Activated CD4-positive, alpha-beta T cell treated with anti-CD3 and anti-CD28 coated beads, Interleukin-2, Interleukin-6, amounts not matched to agents 100 ng/mL and 50 ng/mL, durations not matched to agents 16 hours and 8 hours (primary cell): ENCODE data around the gene PPP1R15B.

Experiments used
- DNase-seq: peaks from one replicate; pipeline ENCODE4 v3.0.0-alpha.2; 2020

Gene PPP1R15B

DNA sequence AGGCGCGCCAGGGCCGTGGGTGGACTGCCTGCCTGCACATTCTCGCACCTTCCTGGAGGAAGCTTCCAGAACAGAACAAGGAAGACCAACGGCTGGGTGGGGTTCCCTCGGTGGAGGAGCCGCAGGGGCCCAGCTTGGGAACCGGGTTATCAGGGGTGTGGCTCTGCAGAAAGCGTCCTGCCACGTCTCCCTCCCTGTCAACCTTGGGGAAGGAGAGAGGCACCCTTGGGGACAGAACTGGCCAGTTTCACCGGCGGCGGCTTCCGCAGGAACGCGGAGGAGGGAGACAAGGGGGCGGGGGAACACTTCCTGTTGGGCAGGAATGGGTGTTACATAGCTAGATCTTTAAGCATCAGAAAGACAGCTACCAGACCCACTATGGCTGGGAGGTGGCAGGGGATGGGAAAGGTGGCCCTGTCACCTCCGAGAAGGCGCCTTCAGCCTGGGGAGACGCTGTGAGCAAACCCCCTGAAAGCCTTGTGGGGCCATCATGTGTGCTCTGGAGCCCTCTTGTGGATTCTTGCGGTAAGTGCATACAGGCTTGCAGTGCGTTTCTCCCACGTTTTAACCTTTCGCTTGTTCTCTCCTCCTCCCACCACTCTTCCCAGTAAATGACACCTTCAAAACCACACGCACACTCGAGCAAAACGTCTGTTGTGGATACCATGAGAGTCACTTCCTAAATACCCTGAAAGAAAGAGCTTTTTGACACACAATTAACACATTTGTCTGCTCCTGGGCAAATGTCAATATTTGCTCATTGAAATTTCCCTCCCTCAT lies 48.1 kb downstream of the PPP1R15B start:
- DNase-seq: peak; percentile 84

DNA sequence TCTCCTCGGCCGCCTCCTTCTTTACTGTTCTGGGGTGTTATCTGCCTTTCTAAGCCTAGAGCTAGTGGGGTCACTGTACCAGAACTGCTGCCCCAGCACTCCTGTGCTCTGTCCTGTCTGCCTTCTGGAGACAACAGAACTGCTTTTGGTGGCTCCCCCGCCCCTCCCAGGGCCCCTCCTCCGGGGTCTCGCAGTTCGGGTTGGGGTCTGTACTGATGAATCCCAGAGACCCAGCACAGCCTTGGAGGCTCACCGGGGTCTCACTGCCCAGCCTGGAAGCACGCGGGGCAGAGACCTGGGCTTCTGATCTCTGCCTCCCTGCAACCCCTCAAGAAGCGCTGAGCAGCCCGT lies 48.7 kb downstream of the PPP1R15B start:
- DNase-seq: no peak

DNA sequence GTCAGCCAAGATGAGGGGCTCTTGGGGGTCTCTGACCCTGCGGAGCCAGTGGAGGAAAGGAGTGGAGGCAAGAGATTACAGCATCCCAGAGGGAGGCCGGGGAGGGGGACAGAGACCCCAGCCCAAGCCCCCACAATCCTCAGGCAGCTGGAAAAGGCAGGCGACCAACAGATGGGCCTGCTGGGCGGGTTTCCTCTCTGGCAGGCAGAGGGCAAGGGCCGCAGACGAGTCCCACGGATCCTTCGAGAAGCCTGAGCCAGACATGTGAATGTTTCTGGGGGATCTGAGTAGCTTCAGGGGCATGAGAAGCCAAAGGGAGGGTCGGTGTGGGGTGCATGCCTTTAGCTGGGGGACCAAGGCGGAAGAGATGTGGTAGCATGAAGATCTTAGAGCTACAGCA lies 49.8 kb downstream of the PPP1R15B start:
- DNase-seq: no peak

DNA sequence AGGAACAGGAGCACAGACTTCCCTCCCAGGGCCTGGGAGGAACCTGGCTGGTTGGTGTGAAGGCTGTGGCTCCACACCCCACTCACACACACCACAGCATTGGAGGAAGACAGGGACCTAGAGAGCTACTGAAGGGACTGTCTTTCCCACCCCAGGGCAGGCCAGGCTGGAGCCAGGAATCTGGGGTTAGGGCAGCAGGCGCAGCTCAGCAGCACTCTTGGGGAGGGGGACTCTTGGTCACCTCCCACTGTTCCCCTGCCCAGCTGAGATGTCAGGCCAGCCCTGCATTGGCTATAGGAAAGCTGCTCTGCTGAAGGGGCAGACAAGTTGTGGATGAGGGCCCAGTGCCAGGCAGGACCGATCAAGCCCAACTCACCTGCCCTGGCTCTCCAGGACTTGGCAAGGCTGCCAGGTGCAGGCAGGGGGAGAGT lies 50.3 kb downstream of the PPP1R15B start:
- DNase-seq: no peak

DNA sequence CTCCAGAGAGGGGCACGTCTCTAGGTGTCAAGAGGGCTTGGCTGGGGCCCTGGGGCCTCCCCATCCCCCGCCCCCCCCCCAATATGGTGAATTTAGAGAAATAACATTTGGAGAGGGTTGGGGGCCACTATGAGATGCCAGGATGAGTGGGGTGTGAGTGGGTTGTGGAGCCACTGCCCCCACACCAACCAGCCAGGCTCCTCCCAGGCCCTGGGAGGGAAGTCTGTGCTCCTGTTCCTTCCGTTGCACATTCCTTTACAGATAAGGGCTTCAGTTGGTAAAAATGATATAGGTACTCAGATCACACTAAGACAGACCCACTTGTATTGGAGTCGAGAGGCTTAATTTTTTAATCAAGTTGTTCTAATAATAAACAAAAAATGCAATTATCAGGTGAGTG lies 51.3 kb downstream of the PPP1R15B start:
- DNase-seq: no peak

DNA sequence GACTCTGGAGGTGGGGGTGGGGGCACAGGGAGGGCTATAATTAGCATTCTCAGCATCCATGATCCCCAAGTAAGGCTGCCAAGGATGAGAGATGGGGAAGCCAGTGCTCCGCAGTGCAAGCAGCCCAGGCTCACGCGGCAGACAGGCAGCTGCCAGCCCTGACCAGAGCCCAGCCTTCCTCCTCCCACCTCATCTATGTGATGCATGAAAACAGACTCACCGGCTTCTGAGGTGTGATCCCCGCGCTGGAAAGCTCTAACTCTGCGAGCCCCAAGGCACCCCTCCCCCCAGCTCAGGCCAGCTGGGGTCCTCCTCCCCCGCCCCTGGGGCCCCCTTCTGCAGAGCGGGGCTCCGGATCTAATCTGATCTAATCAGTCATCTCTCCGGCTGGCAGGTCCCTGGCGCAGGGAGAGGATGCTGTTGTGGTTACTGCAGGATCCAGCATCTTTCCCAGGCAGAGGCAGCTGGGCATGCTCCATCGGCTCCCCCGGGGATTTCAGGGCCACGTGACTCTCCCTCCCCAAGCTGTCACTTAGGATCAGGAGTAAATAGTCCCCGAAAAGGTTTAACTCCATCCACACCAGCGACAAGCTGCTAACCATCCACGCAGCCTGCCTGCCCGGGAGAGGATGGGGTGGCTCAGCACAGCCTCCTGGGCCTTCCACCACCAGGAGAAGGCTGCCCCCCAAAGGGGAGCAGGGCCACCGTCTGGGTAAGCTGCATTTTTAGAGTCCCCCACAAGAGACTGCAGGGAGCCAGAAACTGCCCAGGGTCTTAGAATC lies 52.0 kb downstream of the PPP1R15B start, which contains the start of gene PLEKHA6:
TSS of gene PLEKHA6 (minus strand) at position 456 of the 782 bp plus-strand sequence. CDS start 86,202 bp downstream, outside the sequence.
- no peak for DNase-seq

DNA sequence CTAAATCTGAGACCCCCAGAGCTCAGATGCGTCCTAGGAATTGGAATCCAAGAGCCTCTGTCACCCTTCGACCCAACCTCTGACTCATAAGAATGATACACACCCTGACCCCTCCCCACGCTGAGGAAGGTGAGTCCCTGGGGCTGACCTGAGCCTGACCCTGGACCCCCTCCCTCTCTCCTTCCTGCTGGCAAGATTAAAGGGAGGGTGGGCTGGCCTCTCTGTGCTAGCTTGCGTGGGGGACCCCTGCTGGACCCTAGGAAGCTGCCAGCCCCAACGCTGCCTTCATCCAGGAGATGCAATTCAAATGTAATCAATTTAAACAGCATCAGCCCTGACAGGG lies 52.5 kb downstream of the PPP1R15B start:
- DNase-seq: no peak

DNA sequence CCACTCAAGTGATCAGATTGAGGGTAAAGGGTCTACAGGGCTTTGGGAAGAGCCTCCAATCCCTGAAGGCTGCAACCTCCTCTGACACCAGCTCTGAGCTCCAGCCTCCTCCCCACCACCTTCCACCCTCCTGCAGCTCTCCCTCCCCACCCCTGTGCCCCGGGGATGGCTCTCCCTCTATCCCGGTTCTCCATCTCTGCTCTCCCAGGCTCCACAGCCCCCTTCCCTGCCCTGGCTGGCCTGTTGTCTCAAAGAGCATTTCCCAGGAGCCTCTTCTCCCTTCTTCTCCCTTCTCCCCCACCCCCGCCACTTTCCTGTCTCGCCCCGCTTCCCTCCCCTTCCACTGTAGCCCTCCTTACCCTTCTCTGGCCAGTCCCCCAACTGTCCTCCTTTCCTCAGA lies 53.0 kb downstream of the PPP1R15B start:
- DNase-seq: no peak

DNA sequence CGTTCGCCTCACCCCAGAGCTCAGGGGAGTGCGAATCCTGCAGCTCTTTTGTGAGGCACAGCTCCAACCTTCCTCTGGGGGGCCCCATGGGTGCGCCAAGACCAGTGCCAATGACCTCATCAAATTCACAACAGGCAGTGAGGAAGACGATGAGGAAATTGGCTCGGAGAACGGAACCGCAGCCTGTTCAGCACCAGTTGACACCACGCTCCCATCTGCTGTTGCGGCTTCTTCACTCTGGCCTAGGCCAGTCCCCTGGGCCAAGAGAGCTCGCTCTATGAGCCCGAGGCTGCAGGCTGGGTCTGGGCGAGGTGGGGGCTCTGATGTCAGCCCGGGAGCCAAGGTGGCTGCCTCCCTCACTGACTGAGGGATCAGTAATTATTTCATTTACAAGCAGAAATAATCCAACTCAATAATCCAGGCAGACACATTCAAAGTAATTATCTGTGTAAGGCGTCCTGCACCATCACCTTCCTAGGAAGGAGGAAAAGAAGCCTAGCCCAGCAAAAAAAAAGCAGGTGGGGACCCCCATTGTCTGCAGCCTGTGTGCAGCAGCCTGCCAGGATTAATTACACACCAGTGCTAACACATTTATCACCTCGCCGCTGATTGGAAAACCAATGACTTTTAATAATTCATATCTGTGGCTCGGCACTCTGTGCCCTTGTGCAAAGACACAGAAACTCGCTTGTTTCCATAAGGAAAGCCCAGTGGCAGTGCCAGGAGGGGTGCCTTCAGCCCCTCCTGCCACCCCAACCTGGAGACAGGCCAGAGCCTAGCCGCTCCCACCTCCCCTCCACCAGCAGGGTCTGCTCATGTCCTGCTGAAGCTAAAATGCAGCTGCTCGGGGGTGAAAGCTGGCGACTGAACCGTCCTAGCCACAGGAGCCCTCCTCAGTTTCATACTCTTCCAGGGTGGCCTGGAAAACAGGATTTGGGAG lies 53.8 kb downstream of the PPP1R15B start:
- no peak for DNase-seq

DNA sequence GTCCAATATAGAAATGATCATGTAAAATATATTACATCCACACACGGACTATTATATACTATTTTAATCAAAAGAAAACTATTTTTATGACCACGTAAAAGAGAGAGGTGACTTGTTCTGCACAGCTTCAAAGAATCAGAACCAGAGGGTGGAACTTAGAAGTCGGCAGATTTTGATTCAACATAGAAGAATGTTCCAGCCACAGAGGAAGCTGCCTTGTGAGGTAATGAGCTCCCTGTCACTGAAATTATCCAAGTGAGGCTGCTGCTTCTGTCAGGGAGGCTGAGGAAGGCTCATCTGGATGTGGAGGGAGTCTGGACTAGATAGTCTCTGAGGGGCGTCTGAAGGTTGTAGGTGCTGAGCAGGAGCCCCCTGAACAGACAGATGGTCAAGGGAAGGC lies 54.6 kb downstream of the PPP1R15B start:
- no peak for DNase-seq

DNA sequence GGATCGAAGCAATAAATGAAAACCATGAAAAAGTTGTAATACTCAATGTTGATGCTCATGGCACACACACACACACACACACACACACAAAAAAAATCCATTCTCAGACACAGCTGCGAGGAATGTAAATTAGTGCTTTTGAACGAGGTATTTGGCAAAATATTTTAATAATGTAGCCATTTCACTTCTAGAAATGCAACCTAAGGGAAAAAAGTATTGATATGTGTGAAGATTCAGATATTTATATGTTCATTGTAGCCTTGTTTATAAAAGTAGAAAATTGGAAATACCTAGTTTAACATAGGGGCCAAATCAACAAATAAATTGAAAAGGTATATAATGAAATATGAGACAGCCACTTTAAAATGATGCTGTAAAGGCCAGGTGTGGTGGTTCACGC lies 55.7 kb downstream of the PPP1R15B start:
- DNase-seq: no peak

DNA sequence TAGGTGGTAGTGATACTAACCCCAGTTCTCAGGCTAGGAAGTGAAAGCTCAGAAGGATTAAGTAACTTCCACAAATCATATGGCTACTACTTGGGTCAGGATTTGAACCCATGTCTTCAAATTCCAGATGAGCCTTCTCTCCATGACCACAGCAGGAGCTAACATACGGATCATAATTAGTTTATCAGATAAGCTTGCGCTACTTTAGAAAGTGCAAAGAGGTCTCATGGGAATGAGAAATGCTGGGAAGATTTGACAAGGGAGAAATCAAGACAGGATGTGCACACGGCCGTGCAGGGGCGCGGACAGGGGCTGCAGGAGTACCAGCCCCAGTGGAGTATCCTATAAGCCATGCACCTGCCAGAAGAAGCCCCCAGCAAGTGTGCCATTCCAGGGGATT lies 57.0 kb downstream of the PPP1R15B start:
- no peak for DNase-seq
